Heart left ventricle (tissue), 16 donors: ENCODE measurements around the gene CBY1. TPM values are rescaled to one million over a fixed set of nuclear protein-coding genes. Genes with fewer than 3 reads are reported as not detected.
A peak's percentile ranks its signal among the peaks of the same experiment; 100 is the strongest.

Source experiments
- ATAC-seq, 4 donors: fragments of 200-7000 bp; cut with Tn5 transposase; one replicate each; pipeline ENCODE4 v1.9.1; 2020 to 2022; ENCODE audit warnings: moderate library complexity in 4 of 4, mild to moderate bottlenecking in 3 of 4, moderate number of reproducible peaks in 1 of 4
- DNase-seq, 5 donors: peaks; one replicate each; pipeline ENCODE4 v3.0.0-alpha.2; 2020
- H3K27ac ChIP-seq, 12 donors: fragments of 200-600 bp; sonication (generic) in 4 of 12; one replicate each; pipeline versions ENCODE4 v1.5.0 to v1.8.0; 2016 to 2022; ENCODE audit warnings: mild to moderate bottlenecking in 2 of 12
- H3K27me3 ChIP-seq, 9 donors: fragments of 200-600 bp; sonication (generic) in 2 of 9; one replicate each; pipeline versions ENCODE4 v1.5.1 to v1.8.0; 2016 to 2022; ENCODE audit warnings: mild to moderate bottlenecking in 3 of 9
- H3K36me3 ChIP-seq, 9 donors: fragments of 200-600 bp; sonication (generic) in 2 of 9; one replicate each; pipeline versions ENCODE4 v1.5.0 to v1.8.0; 2018 to 2022; ENCODE audit warnings: mild to moderate bottlenecking in 2 of 9
- H3K4me1 ChIP-seq, 12 donors: fragments of 200-600 bp; sonication (generic) in 4 of 12; one replicate each; pipeline versions ENCODE4 v1.5.0 to v1.8.0; 2016 to 2022; ENCODE audit warnings: mild to moderate bottlenecking in 3 of 12
- H3K4me3 ChIP-seq, 12 donors: fragments of 200-600 bp; sonication (generic) in 4 of 12; one replicate each; pipeline versions ENCODE4 v1.5.0 to v1.8.0; 2017 to 2022; ENCODE audit warnings: mild to moderate bottlenecking in 9 of 12, moderate library complexity in 4 of 12
- H3K9me3 ChIP-seq, 12 donors: fragments of 200-600 bp; sonication (generic) in 4 of 12; one replicate each; pipeline versions ENCODE4 v1.5.0 to v1.8.0; 2016 to 2022; ENCODE audit warnings: mild to moderate bottlenecking in 1 of 12
- CTCF ChIP-seq, 12 donors: fragments of 200-600 bp; sonication (generic) in 4 of 12; IDR thresholded peaks; one replicate each; pipeline versions ENCODE4 v1.5.0 to v1.8.0; 2018 to 2022; ENCODE audit warnings: antibody characterized with exemption in 12 of 12, mild to moderate bottlenecking in 5 of 12
- POLR2A ChIP-seq, 2 donors: fragments of 450-650 bp; IDR thresholded peaks; one replicate each; pipeline ENCODE4 v1.6.1; 2017; ENCODE audit warnings: antibody characterized with exemption in 2 of 2, mild to moderate bottlenecking in 2 of 2, moderate library complexity in 2 of 2
- WGBS, 4 donors: extraction: QIAGEN DNeasy Blood & Tissue Kit in 2 of 4; methylation state at CpG; one replicate each; pipeline versions ENCODE4 v1.1.5 to v1.1.7; 2013 to 2018; 5-methylcytosine and 5-hydroxymethylcytosine counted together
- intact Hi-C, 10 donors: fragments of 100-400 bp; cut with DNase I; formaldehyde crosslinking; loops; one replicate each; pipeline versions ENCODE4 v1.11.1 to v1.14.2; 2022
- polyA plus RNA-seq, 2 donors: library from polyadenylated mRNA; stranded (reverse); fragments of 200-250 nt; gene quantifications; one replicate each; pipeline ENCODE4 v1.2.3, GENCODE V29; 2013
- total RNA-seq, 9 donors: library from RNA; depleted of rRNA in 2 of 9; stranded (reverse); fragments of >200 nt in 2 of 9; fragmentation: NEBNext Ultra II Directional in 3 of 9; extraction: Animal tissue kit (Norgen Biotek cat#: 25700) in 3 of 9; gene quantifications; one replicate each; pipeline versions ENCODE4 v1.1.0 to v1.2.4, GENCODE V29; 2016 to 2023
- donor health status: ischemic (EF 13 %, LVEDD 7.1; RV severe dilation, severe dysfunction).
- donor health status: healthy with polysubstance abuse.
- donor health status: DM: no; HTN: yes; CAD: no.
- donor health status: DM: no; HTN: no; CAD: no.
- donor health status: ischemic (EF 25% LVEDD 6.9; RV normal size, moderate dysfunction).
- donor health status: ischemic (EF 25% LVEDD 5.7; RV mildly dilated, moderate dysfunction).
- donor health status: healthy.
- donor health status: DM: yes; HTN: yes; CAD: no.
- donor health status: ischemic (EF 35%, LVEDD 5.7; RV mildly dilated, moderate dysfunction).
- donor health status: nonischemic (EF 11% LVEDD 7.7; RV severe dilation, severe dysfunction).
- donor health status: DM: yes; HTN: yes; CAD: no.
- donor health status: PGD.
- donor health status: ischemic (EF 29% LVEDD 5.4; RV normal size, mild dysfunction).
- donor health status: nonischemic (EF 23%, LVEDD 6.1; RV moderate dilation, normal function).

The CBY1 gene
- total and polyA plus RNA-seq, 11 donors = 24.1 to 71.7 (median 37.9) TPM

- TF ChIP-seq CTCF (IDR thresholded peaks at IDR 0.05) = no peak
- TF ChIP-seq POLR2A (IDR thresholded peaks at IDR 0.05) = no peak
- WGBS, 4 donors = 89 to 95% (median 93%) methylated on average over 15 of the region's 15 CpGs
- no peak overlapping the region for H3K4me3 ChIP-seq
- H3K4me1 ChIP-seq = peaks cover 0 to 45% (median 27%) of the 10 kb centered on the region in 12 donors
- intact Hi-C loops = loop anchor here in 1 of 10 donors (5.0 kb wide), 1 partner anchor 36 kb away; no protein-coding TSS in a partner anchor
- ATAC-seq (no peak), DNase-seq (peak in 2 of 5 donors; percentile 15 to 20)
- peaks cover 0 to 69% (median 35%) of the 10 kb centered on the region in 9 donors for H3K36me3 ChIP-seq
- H3K27me3 ChIP-seq = no peaks in the 10 kb centered on the region
- no peak overlapping the region for H3K27ac ChIP-seq
- H3K9me3 ChIP-seq = no peaks in the 10 kb centered on the region
These were observed 59.4 kb downstream of the CBY1 start for GRCh38 chr22:38715852-38716251.

GRCh38 chr22:38716271-38716670, 59.8 kb downstream of the CBY1 start:
- WGBS, 4 donors = 96 to 100% (median 97%) methylated on average over 8 to 10 of the region's 10 CpGs
- Histone ChIP-seq H3K27me3 (no peaks in the 10 kb centered on the region), H3K9me3 (no peaks in the 10 kb centered on the region), H3K4me3 (no peak overlapping the region), H3K27ac (no peak overlapping the region), H3K4me1 (peaks cover 0 to 45% (median 27%) of the 10 kb centered on the region in 12 donors), H3K36me3 (peaks cover 0 to 69% (median 37%) of the 10 kb centered on the region in 9 donors)
- intact Hi-C loops = loop anchor here in 1 of 10 donors (5.0 kb wide), 1 partner anchor 36 kb away; no protein-coding TSS in a partner anchor
- TF ChIP-seq POLR2A (IDR thresholded peaks at IDR 0.05) = no peak
- no peak for TF ChIP-seq CTCF (IDR thresholded peaks at IDR 0.05)
- no peak for DNase-seq
- no peak for ATAC-seq

GRCh38 chr22:38716826-38717225, 60.4 kb downstream of the CBY1 start:
- ATAC-seq = no peak
- H3K9me3 ChIP-seq = no peaks in the 10 kb centered on the region
- no peak overlapping the region for H3K4me3 ChIP-seq
- H3K27ac ChIP-seq = no peak overlapping the region
- DNase-seq = peak in 1 of 5 donors; percentile 14
- peaks cover 0 to 70% (median 42%) of the 10 kb centered on the region in 9 donors for H3K36me3 ChIP-seq
- H3K27me3 ChIP-seq = no peaks in the 10 kb centered on the region
- intact Hi-C loops = loop anchor here in 1 of 10 donors (5.0 kb wide), 1 partner anchor 35 kb away; no protein-coding TSS in a partner anchor
- TF ChIP-seq POLR2A (IDR thresholded peaks at IDR 0.05) (no peak), CTCF (IDR thresholded peaks at IDR 0.05) (no peak)
- WGBS, 4 donors = 89 to 96% (median 91%) methylated on average over 6 to 9 of the region's 9 CpGs
- H3K4me1 ChIP-seq = peaks cover 0 to 43% (median 27%) of the 10 kb centered on the region in 12 donors

GRCh38 chr22:38717244-38717643, 60.8 kb downstream of the CBY1 start:
- no peak overlapping the region for H3K27ac ChIP-seq
- WGBS, 4 donors = 85 to 95% (median 91%) methylated on average over 6 of the region's 6 CpGs
- H3K36me3 ChIP-seq = peaks cover 0 to 72% (median 46%) of the 10 kb centered on the region in 9 donors

More at GRCh38 chr22:38717244-38717643, 60.8 kb downstream of the CBY1 start:
- Histone ChIP-seq H3K4me3 (no peak overlapping the region), H3K9me3 (no peaks in the 10 kb centered on the region), H3K27me3 (no peaks in the 10 kb centered on the region), H3K4me1 (peaks cover 0 to 39% (median 26%) of the 10 kb centered on the region in 12 donors)
- ATAC-seq (no peak), DNase-seq (no peak)
- intact Hi-C loops = loop anchor here in 1 of 10 donors (5.0 kb wide), 1 partner anchor 35 kb away; no protein-coding TSS in a partner anchor
- no peak for TF ChIP-seq CTCF (IDR thresholded peaks at IDR 0.05)
- no peak for TF ChIP-seq POLR2A (IDR thresholded peaks at IDR 0.05)
